Epidermal melanocyte (primary cell): Measurements from ENCODE around the gene ABHD11.
"Not testable (repeated sequence)": the region's sequence is repeated elsewhere in the genome, so short reads cannot be mapped to it uniquely, and the experiment has no call there.

Experiments used
- DNase-seq: peaks from one replicate; pipeline ENCODE4 v3.0.0; 2011; ENCODE audit warnings: low spot score; ENCODE audit not compliant: insufficient read length

The ABHD11 gene, protein sequence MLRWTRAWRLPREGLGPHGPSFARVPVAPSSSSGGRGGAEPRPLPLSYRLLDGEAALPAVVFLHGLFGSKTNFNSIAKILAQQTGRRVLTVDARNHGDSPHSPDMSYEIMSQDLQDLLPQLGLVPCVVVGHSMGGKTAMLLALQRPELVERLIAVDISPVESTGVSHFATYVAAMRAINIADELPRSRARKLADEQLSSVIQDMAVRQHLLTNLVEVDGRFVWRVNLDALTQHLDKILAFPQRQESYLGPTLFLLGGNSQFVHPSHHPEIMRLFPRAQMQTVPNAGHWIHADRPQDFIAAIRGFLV

DNA sequence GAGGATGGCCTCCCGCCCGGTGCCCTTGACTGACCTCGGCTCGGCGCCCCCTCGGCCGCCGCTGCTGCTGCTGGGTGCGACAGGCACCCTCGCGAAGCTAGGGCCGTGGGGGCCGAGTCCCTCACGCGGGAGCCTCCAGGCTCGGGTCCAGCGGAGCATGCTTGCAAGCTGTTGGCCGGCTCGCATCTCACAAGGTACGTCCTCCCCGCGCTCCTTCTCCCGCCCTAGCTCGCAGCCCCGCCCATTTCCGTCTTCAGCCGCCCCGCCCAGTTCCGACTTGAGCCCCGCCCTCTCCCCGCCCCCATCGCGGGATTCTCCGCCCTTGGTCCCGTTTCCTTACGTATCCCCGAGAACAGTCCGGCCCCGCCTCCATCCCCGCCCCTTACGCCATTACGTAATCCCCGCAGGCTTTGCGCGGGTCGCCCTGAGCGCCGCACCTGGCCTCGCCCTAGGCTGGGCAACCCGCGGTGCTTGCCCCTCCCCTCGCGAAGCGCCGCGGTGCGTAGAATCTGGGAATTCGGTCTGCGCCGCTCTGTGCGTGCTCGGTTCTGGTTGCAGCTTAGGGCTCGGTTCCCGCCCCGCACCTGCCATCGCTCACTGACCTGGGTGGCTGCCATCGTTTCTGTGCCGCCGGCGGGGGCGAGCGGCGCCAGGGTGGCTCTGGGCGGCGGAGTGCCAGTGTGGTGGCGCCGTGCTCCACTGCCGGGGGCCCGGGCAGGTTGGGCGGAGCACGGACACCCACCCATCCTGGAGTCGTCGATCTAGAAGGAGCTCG, at the start of gene ABHD11:
Gene ABHD11, minus strand, starts transcription at position 191 of the 775 bp plus-strand sequence. Its CDS starts 32 bp downstream, at position 159.
- peak; percentile 93 for DNase-seq

DNA sequence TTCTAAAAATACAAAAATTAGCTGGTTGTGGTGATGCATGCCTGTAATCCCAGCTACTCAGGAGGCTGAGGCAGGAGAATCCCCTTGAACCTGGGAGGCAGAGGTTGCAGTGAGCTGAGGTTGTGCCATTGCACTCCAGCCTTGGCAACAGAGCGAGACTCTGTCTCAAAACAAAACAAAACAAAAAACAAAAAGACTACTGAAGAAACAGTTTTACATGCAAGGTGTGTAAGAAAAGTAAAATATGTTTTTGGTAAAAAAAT, 49.1 kb upstream of the ABHD11 start:
- DNase-seq: not testable (repeated sequence)

DNA sequence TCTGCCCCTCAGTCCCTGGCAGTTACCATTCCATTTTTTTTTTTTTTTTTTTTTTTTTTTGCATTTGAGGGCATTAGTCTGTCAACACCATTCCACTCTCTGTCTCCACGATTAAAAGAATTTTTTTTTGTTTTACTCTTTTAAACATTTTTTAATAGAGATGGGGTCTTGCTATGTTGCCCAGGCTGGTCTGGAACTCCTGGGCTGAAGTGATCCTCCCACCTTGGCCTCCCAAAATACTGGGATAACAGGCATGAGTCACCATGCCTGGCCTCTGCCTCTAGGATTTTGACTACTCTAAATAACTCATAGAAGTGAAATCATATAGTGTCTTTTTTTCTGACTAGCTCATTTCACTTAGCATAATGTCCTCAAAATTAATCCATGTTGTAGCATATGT, 48.0 kb upstream of the ABHD11 start:
- no peak for DNase-seq

DNA sequence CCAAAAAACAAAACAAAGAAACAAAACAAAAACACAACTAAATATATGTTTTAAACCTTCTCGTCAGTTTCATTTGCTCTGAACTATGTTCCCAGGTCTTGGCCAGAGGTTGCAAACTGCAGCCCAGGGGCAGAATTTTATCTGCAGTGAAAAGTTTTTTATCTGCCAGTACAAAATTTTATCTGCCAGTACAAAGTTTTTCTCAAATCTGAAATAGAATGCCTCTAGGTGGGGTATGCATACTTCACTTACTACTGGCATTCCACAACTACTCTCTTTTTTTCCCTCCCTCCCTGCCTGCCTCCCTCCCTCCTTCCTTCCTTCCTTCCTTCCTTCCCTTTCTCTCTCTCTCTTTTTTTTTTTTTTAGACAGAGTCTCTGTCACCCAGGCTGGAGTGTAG, 40.9 kb upstream of the ABHD11 start:
- DNase-seq: no peak

DNA sequence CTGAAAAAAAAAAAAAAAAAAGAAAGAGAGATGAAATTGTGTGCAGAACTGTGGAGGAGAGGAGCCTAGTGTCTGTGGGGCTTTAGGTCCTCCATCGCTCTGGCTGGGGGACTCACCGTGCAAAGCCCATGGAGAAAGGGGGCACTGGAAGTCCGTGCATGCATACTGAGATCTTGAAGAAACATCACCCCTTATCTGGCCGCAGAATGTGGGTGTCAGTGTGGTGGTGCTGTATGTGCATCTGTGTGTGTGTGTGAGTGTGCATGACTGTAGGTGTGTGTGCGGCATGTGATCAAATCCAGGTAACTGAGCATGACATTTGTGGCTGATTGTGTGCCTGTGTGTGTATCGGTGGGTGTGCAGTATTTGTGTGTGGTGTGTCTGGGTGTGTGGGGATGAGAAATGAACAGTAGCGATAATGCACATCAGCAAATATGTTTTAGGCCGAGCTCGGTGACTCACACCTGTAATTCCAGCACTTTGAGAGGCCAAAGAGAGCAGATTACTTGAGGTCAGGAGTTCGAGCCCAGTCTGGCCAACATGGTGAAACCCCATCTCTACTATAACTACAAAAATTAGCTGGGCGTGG, 40.3 kb upstream of the ABHD11 start:
- DNase-seq: no peak

DNA sequence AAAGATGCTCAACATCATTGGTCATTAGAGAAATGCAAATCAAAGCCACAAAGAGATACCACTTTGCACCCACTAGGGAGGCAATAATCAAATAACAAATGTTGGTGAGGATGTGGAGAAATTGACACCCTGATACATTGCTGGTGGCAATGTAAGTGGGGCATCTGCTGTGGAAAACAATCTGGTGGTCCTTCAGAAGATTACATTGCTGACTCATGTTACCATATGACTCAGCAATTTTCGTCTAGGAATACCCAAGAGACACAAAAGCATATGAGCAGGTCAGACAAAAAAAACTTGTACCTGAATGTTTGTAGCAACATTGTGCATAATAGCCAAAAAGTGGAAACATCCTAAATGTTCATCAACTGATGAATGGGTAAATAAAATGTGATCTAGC, 36.3 kb upstream of the ABHD11 start:
- no peak for DNase-seq

DNA sequence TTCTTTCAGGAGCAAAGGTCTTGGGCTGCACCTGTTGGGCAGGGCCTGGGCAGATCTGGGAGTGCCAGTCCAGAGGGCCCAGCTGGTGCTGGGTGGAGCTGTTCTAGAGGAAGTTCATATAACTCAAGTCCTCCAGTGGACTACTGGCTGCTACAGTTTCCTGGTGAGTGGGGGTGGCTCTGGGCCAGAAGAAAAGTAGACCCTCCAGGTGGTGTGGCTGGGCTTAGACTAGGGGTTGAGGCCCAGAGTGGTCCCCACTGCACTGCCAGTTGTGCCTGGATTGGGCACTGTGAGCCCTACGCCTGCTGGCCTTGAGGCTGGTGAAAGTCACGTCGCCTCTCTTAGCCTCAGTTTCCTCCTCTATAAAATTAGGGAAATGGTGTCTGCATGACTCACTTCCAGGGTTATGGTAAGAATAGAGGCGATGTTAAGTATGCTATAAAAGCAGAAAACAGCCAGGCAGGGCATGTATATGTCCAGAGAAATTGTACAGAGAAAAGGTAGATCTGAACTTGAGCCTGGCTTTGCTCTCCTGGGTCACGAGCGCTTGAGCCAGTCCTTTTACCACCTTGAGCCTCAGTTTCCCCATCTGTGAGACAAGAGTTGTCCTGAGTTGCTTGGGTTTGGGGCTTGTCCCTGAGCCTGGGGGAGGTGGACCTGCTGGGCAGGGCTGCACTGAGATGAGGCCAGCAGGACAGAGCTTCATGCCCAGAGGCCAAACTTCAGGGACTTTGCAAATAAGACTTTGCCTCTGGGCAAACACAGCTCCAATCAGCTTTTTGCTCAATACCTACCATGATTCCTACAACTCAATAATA, 35.3 kb upstream of the ABHD11 start:
- DNase-seq: no peak

DNA sequence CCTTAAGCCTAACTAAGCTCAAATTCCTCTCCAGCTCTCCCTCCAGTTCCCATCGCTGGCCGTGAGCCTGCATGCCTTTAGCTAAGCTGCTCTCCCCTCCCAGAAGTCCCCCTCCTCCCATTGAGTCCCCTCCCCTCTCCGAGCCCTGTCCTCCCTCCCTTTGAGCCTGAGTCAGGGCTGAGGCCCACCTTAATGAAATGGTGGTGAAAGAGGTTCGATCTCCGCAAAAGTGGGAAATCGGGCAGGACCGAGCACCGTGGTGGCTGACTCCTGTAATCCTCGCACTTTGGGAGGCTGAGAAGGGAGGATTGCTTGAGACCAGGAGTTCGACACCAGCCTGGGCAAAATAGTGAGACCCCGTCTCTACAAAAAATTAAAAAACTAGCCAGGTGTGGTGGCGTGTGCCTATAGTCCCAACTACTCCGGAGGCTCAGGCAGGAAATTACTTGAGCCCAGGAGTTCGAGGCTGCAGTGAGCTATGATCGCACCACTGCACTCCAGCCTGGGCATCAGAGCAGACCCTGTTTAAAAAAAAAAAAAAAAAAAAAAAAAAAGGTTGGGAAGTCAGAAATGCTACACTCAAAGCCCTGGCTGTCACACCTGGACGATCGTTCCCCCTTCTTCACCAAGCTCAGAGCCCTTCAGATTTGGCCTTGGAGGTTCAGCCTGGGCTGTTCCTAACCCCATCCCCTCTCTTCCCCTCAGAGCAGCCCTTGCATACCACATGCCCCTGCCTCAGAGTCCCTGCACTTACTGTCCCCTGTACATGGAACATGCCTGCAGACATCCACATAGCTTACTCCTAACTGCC, 32.5 kb upstream of the ABHD11 start:
- DNase-seq: no peak

DNA sequence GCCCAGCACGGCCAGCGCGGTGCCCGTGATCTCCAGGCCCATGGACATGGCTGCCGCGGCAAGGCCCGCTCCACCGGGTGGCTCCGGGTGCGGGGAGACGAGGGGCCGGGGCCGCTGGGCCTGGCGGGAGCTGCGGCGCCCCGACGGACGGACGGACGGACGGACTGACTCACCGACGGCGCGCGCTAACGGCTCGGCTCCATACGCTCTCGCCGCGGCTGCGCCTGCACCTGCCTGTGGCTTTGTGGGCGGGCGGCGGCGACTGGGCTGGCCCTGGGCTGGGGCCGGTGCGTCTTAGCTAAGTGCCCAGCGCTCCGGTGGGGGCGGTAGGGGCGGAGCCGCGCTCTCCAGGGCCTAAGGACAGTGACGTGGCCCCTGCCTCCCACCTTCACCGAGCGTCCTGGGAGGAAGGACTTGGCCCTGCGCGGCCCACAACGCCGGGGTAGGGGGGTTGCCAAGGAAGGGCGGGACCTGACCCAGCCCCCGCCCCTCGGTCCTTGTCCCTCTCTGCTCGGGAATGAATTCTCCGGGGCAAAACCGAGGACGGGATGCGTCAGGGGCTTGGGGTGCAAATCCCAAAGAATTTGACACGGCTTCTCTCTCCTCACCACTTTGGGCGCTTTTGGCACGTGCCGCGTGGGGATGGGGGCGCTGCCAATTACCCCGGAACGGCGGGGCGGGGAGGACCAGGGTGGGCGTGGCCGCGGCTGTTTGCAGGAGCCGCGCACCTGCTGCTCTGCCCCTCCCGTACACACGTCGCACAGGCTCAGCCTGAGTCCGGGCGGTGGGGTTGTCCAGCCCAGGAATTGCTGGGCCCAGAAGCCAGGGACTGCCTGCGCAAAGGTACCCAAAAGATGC, 31.6 kb upstream of the ABHD11 start, which contains the start of gene CLDN3:
Gene CLDN3, minus strand, starts transcription at position 269 of the 858 bp plus-strand sequence. Its CDS starts 221 bp downstream, at position 48.
- DNase-seq: no peak

DNA sequence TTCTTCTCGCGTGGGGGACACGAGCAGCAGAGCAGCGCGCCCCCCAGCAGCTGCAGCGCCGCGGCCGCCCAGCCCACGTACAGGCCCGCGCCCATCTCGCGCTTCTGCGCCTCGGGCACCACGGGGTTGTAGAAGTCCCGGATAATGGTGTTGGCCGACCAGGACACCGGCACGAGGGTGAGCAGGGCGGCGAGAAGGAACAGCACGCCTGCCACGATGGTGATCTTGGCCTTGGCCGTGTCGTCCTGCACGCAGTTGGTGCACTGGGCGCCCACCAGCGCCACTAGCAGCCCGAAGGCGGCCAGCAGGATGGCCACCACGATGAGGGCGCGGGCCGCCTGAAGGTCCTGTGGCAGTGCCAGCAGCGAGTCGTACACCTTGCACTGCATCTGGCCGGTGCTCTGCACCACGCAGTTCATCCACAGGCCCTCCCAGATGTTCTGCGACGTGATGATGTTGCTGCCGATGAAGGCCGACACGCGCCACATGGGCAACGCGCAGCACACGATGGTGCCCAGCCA, 30.9 kb upstream of the ABHD11 start:
- DNase-seq: no peak

DNA sequence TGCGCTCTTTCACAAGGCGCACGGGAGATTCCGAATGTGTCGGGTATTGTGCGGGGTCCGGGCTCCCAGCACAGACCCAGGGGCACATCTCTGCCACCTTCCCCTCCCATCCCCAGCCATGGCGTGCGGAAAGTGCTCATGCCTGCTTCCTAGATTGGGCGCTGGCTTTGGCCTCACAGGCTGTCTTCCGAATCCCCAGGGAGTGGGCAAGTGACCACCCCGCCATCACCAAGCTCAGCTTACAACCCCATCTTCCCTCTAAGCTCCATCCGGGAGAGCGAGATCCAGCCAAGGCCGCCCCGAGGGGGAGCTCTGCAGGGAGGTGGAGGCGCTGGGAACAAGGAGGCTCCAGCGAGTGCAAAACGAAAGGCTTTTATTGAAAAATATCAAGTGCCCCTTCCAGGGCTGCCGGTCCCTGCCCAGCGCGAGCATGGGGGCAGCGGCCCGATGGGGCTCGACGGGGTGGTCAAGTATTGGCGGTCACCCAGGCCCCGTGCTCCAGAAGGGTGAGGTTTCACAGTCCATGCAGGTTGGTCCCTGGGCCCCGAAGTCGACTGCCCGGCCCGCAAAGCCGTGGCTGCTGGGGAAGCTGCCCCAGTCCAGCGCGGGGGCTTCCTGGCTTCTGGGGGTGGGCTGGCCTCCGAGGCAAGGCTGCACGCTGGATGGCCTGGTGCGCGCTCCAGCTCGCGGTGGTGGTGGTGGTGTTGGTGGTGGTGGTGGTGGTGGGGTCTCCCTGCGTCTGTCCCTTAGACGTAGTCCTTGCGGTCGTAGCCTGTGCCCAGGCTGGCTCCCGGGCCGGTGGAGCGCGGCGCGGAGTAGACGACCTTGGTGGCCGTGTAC, 30.3 kb upstream of the ABHD11 start:
- no peak for DNase-seq

DNA sequence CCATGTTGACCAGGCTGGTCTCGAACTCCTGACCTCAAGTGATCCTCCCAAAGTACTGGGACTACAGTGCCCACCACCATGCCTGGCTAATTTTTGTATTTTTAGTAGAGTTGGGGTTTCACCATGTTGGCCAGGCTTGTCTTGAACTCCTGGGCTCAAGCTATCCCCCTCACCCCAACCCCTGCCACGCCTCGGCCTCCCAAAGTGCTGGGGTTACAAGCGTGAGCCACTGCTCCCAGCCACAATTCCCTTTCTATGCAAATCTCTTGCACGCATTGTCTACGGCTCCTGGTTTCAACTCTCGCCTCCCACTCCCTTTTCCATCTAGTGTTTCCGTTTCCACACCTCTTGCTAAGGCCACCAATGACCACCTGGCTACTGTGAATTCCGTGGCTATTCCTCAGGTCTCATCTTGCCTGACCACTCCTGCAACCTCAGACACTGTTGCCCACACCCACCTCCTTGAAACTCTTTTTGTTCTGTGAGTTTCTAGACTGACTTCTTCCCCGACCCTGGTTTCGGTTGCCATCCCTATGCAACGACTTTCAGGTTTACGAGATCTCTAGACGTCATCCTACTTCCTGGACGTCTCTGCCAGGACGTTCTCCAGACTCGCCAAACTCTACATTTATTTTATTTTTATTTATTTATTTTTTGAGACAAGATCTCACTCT, 28.1 kb upstream of the ABHD11 start:
- no peak for DNase-seq

DNA sequence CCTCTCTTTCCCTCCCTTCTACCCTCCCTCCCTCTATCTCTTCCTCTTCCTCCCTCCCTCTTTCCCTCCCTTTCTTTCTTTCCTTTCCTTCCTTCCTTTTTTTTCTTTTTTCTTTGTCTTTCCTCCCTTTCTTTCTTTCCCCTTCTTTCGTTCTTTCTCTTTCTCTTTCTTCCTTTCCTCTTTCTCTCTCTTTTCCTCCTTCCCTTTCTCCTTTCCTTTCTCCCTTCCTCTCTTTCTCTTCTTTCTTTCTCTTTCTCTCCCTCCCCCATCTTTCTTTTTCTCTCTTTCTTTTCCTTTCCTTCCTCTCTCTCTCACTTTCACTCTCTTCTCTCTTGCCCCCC, 24.0 kb upstream of the ABHD11 start:
- no peak for DNase-seq

DNA sequence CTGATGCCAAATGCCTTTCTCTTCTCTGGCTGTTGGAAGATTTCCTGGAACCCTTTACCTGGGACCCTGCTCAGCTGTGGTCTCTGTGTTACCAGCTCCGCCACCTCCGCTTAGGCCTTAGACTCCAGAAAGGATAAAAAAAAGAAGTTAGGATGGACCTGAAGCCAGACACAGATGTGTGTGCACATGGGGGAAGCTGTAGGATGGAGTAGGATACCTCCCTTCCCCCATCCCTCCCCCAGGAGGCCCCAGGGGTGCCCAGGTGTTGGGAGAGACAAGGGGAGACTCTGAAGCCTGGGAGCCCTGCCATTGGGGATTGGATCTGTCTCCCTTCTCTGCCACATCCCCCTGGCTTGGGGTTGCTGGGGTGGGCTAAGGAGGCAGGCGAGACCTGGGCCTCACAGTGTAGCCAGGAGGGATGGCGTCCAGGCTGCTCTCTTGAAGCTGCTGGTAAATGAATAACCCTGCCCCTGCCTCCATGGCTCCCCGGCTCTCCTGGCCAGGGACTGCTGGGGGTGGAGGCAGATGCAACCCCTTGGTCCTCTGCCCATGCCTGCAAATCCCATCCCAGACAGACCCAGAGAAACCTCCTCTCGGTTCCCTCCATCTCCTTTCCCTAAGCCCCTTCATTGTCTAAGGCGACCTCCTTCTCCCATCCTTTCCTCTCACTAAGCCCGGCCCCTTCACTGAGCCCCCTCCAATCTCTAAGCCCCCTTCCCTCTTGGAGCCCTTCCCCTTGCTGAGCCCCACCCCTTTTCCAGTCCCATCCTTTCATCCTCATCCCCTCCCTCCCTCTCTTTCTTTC, 23.5 kb upstream of the ABHD11 start:
- no peak for DNase-seq

DNA sequence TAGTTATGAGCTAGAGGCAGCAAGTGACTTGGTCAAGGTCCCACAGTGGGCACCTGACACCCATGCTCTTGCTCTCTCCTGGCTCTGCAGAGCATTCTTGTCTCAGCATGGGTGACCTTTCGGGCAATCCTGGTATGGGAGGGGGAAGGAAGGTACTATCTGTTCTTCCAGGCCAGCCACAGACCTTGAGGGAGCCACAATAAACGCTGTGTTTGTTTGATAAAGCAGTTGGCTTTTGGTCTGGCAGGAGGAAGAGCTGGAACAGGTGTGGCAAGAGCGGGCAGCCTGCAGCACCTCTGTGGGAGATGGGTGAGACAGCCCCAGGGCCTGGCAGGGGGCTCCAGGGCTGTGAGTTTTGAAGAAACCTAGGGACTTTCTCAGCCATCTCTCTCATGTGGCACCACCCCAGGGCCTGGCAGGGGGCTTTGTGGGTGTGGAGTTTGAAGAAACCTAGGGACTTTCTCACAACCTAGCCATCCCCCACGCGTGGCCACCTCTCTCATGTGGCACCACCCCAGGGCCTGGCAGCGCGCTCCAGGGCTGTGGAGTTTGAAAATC, 20.1 kb upstream of the ABHD11 start:
- no peak for DNase-seq

DNA sequence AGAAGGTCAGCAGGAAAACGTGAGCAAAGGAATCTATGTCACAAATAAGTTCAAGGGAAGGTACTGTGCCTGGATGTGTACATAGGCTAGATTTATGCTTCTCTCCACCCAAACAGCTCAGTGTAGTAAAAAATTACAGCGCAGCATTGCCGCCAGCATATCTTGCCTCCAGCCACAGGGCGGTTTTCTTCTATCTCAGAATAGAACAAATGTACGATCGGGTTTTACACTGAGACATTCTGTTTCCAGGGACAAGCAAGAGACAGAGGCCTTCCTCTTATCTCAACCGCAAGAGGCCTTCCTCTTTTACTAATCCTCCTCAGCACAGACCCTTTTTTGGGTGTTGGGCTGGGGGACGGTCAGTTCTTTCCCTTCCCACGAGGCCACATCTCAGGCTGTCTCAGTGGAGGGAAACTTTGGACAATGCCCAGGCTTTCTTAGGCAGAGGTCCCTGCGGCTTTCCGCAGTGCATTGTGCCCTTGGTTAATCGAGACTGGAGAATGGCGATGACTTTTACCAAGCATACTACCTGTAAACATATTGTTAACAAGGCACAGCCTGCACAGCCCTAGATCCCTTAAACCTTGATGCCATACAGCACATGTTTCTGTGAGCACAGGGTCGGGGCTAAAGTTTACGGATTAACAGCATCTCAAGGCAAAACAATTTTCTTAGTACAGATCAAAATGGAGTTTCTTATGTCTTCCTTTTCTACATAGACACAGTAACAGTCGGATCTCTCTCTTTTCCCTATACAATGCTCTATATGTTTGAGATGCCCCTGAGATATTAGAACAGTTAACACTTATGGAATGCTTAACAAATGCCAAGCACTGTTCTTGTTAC, 11.6 kb upstream of the ABHD11 start:
- no peak for DNase-seq
